ENCODE results near the gene NLGN2.
"Not testable (repeated sequence)": the region's sequence is repeated elsewhere in the genome, so short reads cannot be mapped to it uniquely, and the experiment has no call there.

The NLGN2 gene

DNA sequence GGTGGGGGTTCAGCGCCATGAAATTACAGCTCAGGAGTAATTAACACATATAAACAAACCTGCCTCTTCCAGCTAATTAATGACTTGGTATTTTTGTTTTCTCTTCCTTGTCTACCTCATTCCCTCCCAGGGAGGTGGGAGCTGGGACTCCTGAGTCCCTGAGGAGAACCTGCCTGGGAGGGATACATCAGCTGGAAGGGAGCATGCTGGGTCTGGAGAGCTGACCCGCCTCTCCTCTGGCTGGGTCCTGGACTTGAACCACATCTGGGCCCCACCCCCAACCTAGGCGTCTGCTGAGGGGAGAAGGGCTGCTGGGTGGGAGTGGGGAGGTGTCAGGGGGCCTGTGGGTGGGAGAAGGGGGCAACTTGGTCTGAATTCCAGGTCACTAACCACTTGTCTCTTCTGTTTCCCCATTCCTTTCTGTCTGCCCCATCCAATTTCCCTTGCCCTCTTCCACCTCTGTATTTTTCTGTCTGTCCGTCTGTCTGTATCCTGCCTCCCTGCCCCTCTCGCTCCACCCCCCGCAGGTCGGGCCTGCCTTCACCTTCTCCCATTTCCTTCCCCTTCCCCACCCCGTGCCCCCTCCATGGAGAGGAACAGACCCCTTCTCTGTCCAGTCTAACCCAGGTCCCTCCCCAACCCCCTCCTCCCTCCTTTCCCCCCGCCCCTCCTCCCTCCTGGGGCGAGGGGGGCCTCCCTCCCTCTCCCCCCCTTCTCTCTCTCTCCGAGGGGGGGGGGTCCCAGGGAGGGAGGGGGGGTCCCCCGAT is at the start of gene NLGN2:
TSS of gene NLGN2 (plus strand) at position 361 of the 767 bp plus-strand sequence. CDS start 411 bp downstream, outside the sequence.
- in situ Hi-C loops (cut with MboI; ENCODE audit: low sequenced_read_pairs) = no loop called here

DNA sequence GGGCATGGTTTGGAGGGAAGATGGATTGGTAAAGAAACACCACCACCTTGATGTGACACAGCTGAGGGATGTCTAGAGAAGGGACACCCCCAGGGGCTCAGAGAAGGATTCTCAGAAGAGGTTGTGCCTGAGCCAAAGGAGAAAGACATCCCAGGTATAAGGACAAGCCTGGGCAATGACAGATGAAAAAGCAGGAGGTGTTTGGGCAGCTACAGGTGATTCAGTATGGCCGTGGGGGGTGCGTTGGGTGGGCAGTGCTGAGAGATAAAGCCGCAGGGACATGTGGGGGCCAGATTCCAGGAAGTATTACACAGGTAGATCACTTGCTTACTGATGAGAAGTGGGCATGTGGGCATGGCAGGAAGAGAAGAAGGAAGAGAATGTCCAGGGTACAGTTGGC is 45.7 kb upstream of the NLGN2 start:
- in situ Hi-C loops (cut with MboI; ENCODE audit: low sequenced_read_pairs) = no loop called here

DNA sequence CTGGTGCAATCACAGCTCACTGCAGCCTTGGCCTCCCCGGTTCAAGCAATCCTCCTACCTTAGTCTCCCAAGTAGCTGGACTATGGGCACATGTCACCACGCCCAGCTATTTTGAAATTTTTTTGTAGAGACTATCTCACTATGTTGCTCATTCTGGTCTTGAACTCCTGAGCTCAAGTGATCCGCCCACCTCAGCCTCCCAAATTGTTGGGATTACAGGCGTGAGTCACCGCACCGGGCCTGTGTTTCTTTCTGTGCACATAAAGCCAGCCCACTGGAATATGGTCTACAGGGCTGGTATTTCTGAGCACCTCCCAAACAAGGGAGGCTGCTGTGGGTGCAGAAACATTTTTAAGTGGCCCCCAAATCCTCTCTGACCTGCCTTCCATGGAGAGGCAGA is 44.3 kb upstream of the NLGN2 start:
- in situ Hi-C loops (cut with MboI; ENCODE audit: low sequenced_read_pairs) = no loop called here

DNA sequence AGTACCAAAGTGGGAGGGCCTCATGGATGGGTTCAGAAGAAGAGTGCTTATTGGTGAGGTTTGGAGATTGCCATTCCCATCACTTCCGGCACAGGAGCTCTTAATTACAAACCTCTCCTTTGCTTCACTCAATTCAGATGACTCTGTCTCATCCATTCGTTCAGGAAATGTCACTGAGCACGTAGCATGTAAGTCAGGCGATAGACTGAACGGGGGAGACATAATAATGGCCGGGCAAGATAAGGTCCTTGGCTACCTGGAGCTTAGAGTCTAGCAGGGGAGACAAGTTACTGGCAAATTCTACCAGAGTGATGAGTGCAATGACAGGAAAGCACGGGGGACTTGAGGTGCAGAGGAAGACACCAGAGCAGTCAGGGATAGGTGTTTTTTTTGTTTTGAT is 41.7 kb upstream of the NLGN2 start:
- in situ Hi-C loops (cut with MboI; ENCODE audit: low sequenced_read_pairs) = not testable (repeated sequence)

DNA sequence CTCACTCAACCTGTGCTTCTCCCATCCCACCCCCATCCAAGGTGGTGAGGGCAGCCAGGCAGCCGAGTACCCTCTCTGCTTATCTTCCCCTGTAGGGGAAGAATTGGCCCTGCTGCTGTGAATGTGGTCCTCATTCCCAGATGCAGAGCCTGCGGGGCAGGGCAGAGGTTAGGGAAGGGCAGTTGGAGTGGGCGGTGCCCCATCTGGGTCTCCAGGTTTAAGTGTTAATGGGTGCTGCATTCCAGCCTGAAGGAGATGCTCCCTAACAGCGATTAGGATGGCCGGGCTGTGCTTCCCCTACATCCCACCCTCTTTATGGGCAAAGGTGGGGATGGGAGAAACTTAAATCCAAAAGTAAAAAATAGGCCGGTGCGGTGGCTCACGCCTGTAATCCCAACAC is 40.6 kb upstream of the NLGN2 start:
- in situ Hi-C loops (cut with MboI; ENCODE audit: low sequenced_read_pairs) = no loop called here

DNA sequence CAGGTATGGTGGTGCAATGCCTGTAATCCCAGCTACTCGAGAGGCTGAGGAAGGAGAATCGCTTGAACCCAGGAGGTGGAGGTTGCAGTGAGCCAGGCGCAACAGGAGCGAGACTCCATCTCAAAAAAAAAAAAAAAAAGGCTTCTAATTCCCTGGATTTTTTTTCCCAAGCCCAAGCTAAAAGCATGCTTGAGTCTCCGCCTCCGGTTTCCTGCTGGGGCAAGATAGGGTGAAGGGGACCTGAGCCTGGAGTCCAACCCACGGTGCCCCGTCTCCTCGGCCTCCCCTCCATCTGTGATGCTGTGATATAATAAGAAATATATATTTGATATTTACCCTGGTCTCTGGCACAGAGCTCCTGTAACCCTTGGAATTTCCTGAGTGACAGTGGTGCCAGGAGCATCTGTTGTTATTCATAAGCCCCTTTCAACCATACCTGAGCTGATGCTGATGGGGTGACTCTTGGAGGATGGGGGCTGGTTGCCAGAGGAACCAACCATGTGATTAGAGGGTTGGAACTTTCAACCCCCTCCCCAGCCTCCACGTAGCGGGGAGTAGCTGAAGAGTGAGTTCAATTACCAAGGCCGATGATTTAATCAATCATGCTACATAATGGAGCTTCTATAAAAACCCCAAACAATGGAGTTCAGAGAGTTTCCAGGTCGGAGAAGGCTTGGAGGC is 39.6 kb upstream of the NLGN2 start:
- in situ Hi-C loops (cut with MboI; ENCODE audit: low sequenced_read_pairs) = no loop called here

DNA sequence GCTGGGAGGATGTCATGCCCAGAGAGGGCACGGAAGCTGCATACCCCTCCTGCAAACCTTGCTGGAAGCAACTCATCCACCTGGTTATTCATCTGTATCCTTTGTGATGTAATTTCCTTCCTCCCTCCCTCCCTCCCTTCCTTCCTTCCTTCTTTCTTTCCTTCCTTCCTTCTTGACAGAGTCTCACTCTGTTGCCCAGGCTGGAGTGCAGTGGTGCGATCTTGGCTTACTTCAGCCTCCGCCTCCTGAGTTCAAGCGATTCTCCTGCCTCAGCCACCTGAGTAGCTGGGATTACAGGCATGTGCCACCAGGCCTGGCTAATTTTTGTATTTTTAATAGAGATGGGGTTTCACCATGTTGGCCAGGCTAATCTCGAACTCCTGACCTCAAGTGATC is 39.0 kb upstream of the NLGN2 start:
- in situ Hi-C loops (cut with MboI; ENCODE audit: low sequenced_read_pairs) = not testable (repeated sequence)

DNA sequence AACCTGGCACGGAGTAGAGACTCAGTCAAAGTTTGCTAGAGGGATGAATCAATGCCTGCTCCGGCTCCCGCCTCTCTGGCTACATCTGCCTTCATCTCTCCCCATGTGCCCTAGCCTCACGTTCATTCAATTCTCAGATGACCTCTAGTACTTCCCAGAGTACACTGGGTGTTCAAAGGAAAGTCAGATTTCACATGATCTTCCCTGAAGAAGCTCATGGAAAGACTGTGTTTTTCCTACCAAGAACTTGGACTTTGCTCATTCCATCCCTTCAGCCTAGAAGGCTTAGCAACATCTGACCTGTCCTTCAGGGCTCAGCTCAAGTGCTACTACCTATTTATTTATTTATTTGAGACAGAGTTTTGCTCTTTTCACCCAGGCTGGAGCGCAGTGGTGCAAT is 37.8 kb upstream of the NLGN2 start:
- in situ Hi-C loops (cut with MboI; ENCODE audit: low sequenced_read_pairs) = no loop called here

DNA sequence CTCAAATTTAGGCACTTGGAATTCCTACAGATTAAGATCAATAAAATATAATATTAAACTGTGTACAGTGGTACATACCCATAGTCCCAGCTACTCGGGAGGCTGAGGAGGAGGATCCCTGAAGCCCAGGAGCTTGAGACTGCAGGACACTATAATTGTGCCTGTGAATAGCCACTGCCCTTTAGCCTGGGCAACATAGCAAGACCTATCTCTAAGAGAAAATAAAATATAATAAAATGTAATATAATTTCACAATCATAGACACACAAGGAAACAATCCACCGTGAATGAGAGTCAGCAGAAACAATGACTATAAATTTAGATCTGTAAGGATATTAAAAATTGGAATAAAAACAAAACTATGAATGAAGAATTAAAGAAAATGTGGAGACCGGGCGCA is 36.8 kb upstream of the NLGN2 start:
- in situ Hi-C loops (cut with MboI; ENCODE audit: low sequenced_read_pairs) = no loop called here

DNA sequence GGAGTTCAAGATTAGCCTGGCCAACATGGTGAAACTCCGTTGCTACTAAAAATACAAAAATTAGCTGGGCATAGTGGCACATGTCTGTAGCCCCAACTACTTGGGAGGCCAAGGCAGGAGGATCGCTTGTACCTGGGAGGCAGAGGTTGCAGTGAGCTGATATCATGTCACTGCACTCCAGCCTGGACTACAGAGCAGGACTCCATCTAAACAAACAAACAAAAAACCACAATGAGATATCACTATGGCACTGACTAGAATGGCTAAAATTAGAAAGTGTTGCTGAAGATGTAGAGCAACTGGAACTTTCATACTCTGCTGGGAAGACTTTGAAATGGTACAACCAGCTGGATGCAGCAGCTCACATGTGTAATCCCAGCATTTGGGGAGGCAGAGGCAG is 33.3 kb upstream of the NLGN2 start:
- in situ Hi-C loops (cut with MboI; ENCODE audit: low sequenced_read_pairs) = no loop called here

DNA sequence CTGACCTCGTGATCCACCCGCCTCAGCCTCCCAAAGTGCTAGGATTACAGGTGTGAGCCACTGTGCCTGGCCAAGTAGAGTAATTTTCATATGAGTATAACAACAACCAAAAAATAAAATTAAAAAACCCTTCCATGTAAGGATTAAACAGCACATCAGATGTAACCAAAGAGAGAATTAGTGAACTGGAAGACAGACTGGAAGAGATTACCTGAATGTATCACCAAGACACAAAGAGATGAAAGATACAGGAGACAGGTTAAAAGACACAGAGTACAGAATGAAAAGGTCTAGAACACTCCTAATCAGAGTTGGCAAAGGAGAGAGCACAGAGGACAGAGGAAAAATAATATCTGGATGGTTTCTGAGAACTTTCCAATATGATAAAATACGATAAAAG is 28.5 kb upstream of the NLGN2 start:
- in situ Hi-C loops (cut with MboI; ENCODE audit: low sequenced_read_pairs) = no loop called here

DNA sequence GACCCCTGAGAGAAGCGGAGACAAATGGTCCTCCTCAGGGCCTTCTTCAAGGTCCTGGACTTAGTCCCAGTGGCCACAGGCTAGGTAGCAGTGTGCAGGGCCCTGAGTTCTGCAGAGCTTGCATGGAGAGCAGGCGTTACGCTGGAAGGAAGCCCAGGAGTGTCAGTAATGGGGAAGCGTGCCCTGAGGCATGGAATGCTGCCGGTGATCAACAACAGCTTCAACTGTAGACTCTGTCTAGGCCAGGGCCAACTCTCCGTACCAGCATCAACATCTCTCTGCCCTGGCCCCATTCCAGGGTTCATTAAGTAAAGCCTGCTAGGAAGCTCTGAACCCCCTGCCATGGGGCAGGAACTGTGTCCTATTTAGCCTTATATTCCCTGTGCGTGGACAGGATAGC is 27.3 kb upstream of the NLGN2 start:
- in situ Hi-C loops (cut with MboI; ENCODE audit: low sequenced_read_pairs) = no loop called here

DNA sequence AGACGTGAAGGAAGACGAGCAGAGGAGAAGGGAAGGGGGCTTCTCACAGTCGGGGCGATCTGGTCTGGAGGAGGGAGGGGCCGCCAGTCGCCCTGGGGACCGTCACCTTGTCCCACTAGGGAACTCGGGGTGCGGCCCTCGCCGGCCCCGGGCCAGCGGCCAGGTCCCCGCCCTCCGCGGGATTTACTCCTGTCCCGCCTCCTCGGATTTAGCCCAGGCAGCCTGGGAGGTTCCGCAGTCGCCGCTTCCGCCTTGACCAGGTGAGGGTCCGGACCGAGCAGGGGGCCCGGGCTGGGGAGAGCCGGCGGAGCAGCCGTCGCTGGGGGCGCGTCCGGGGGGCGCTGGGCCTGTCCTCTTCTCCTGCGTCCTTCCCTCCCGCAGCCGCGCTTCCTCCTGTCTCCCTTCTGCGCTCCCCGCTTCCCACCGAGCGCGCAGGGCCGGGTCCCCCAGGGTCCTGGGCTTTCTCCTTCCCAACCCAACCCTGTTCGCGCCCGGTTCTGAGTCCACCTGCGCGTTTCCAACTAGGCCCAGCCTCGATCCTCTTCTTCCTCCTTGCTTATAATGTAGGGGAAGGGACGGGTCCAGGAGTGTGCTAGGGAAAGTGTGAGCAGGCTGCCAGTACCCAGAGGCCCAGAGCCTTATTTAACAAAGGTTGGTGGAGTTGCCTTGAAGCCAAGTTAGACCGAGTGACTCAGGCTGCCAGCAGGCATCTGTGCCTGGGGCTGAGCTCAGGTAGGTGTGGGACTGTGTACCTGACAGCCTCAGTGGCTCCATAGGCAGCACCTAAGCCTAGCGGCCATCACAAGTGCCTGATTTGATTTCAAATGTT is 26.6 kb upstream of the NLGN2 start, which contains the start of gene TNK1:
TSS of gene TNK1 (plus strand) at position 235 of the 829 bp plus-strand sequence. CDS start 1,838 bp downstream, outside the sequence.
- in situ Hi-C loops (cut with MboI; ENCODE audit: low sequenced_read_pairs) = no loop called here

DNA sequence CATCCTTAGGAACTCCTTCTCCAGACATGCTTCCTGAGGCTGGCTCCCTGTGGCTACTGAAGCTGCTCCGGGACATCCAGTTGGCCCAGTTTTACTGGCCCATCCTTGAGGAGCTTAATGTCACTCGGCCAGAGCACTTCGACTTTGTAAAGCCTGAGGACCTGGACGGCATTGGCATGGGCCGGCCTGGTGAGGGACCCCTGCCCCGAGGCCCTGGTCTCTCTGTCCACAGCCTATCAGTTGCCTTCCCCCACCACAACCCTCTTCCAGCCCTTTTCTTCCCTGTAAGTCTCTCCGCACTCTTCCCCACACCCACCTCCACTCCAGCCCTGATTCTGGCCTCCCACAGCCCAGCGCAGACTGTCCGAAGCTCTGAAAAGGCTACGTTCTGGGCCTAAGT is 24.7 kb upstream of the NLGN2 start:
- in situ Hi-C loops (cut with MboI; ENCODE audit: low sequenced_read_pairs) = no loop called here

DNA sequence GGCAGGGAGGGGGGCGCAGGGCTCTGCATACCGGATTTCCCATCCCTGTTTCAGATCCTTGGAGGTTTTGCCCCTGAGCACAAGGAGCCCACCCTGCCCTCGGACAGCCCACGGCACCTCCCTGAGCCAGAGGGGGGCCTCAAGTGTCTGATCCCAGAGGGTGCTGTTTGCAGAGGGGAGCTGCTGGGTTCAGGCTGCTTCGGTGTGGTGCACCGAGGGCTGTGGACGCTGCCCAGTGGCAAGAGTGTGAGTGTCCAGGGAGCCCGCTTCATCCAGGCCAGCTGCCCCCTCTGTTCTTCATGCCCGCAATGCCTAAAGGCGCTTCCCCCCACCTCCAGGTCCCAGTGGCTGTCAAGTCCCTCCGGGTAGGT is 24.3 kb upstream of the NLGN2 start:
- in situ Hi-C loops (cut with MboI; ENCODE audit: low sequenced_read_pairs) = no loop called here

DNA sequence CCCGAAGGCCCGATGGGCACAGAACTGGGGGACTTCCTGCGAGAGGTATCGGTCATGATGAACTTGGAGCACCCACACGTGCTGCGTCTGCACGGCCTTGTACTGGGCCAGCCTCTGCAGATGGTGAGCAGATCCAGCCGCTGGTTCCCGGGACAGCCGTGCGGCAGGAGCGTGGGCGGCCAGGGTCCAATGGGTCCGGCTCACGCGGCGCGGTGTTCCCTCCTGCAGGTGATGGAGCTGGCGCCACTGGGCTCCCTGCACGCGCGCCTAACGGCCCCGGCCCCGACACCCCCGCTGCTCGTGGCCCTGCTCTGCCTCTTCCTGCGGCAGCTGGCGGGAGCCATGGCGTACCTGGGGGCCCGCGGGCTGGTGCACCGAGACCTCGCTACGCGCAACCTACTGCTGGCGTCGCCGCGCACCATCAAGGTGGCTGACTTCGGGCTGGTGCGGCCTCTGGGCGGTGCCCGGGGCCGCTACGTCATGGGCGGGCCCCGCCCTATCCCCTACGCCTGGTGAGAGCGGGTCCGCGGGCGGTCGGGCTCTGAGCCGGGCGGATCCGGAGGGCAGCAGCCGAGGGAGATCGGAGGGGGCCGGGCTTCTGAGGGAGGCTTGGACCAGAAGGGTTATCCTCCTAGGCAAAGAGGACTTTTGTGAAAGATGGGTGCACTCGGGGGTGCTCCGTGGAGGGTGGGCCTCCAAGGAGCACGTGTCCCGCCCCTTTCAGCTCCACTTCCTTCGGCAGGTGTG is 23.7 kb upstream of the NLGN2 start:
- in situ Hi-C loops (cut with MboI; ENCODE audit: low sequenced_read_pairs) = no loop called here

DNA sequence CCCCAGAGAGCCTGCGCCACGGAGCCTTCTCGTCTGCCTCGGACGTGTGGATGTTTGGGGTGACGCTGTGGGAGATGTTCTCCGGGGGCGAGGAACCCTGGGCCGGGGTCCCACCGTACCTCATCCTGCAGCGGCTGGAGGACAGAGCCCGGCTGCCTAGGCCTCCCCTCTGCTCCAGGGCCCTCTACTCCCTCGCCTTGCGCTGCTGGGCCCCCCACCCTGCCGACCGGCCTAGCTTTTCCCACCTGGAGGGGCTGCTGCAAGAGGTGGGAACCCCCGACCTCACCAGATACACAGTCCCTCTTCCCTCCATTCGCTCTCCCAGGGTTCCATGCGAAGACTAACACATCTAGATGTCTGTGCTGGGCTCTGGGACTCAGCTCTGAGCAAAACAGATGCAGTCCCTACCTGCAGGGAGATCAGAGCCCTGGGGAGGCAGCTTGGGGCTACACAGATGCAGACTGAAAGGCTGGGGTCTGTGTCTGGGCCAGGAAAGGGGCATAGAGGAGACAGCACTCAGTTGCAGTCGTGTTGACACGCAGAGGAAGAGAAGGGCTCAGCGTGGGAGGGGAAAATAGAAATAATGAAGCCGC is 23.1 kb upstream of the NLGN2 start:
- in situ Hi-C loops (cut with MboI; ENCODE audit: low sequenced_read_pairs) = no loop called here

DNA sequence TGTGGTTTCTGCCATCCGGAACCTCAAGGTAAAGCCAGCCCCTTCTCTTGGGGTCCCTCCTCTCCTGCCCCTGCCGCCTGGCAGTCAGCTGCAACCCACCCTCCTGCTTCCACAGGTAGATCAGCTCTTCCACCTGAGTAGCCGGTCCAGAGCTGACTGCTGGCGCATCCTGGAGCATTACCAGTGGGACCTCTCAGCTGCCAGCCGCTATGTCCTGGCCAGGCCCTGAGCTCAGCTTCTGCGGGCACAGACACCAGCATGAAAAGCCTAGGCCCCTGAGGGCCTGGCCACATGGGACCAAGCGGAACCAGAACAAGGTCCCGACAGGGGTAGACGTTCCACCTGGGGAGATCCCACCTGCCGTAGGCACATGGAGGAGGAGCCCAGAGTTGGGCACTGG is 18.8 kb upstream of the NLGN2 start:
- in situ Hi-C loops (cut with MboI; ENCODE audit: low sequenced_read_pairs) = no loop called here

DNA sequence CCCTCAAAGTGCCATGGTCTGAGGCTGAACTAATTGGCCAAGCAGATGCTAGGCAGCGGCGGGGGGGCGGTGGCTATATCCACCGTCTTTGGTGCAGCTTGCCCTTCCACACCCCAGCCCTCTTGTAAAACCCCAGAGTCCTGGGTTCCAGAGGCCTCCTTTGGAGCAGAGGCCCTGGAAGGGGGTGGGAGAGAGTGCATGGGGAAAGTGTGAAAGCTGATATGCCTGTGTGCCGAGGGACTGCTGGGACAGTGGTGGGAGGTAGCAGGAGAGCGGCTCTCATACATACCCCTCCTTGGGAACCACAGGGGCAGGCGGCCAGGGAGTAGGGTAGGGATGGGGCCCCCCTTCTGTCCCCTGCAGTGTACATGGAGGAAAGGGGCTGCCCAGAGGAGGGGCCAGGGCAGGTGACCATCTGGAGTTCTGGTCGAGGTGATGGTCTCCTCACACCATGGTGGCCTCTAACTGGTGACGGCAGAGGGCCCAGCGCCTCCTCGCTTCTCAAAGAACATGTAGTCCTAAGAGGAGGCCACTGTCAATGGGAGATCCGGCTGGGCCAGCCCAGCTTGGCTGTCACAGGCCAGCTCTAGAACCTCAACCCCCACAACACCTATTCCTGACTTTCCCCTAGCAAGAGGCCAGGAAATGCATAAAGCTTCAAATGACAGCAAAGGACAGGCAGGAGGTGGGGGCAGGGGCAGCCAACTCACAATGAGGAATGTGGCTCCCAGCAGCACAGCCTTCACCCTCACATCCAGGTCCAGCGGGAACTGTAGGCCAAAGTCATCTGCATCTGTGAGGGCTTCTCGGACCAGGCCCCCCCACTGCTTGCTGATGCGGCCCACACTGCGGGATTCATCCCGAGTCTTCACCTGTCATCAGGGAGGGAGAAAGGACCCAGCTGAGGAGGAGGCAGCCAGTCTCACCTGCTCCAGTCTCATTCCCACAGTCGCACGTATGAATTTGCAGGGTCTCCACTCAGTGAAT is 17.4 kb upstream of the NLGN2 start:
- in situ Hi-C loops (cut with MboI; ENCODE audit: low sequenced_read_pairs) = no loop called here
